SK-N-SH (cell line): ENCODE data around the gene ZDHHC5. TPM values are rescaled to one million over a fixed set of nuclear protein-coding genes. Genes with fewer than 3 reads are reported as not detected.

Experiments used
- CTCF ChIA-PET: fragments of 300-600, 350-600 bp; formaldehyde crosslinking; extraction: SDS; loops from one replicate; lab custom pipeline; 2021; lab: Yijun Ruan, JAX
- POLR2A ChIA-PET: fragments of 350-600 bp; sonication (Branson Sonifier 250); formaldehyde crosslinking; extraction: SDS; loops from one replicate; lab custom pipeline; 2020; ENCODE audit warnings: antibody characterized with exemption, inconsistent platforms; lab: Yijun Ruan, JAX
- DNase-seq: peaks from one replicate; pipeline ENCODE4 v3.0.0; 2012
- H2AFZ ChIP-seq: fragments of 200-600 bp; sonication (generic); 2 replicates; pipeline ENCODE4 v1.8.1; 2016; ENCODE audit warnings: antibody characterized with exemption, mild to moderate bottlenecking, low read depth
- H3F3A ChIP-seq: fragments of 200-600 bp; sonication (generic); replicated peaks from 2 replicates; pipeline ENCODE3; 2016; ENCODE audit warnings: antibody characterized with exemption, mild to moderate bottlenecking; ENCODE audit not compliant: insufficient read depth
- H3K27ac ChIP-seq, 2 experiments: fragments of 200-500 bp in 1 of 2; fragments of 200-600 bp in 1 of 2; sonication (Bioruptor generic) in 1 of 2; sonication (generic), shearing (Covaris generic) in 1 of 2; 2 replicates each; pipeline versions ENCODE4 v1.5.1 to v1.6.1; 2014 to 2016; ENCODE audit warnings: low read depth in 2 of 2, inconsistent platforms in 1 of 2, low read length in 1 of 2, mild to moderate bottlenecking in 1 of 2, mixed read lengths in 1 of 2
- H3K27me3 ChIP-seq: fragments of 200-600 bp; sonication (generic), shearing (Covaris generic); 2 replicates; pipeline ENCODE4 v1.6.1; 2016; ENCODE audit warnings: mixed run types; ENCODE audit not compliant: insufficient read depth
- H3K36me3 ChIP-seq, 2 experiments: fragments of 200-500 bp in 1 of 2; fragments of 200-600 bp in 1 of 2; sonication (Bioruptor generic) in 1 of 2; sonication (generic) in 1 of 2; replicated peaks in 1 of 2; 2 replicates each; pipeline versions ENCODE3 to v1.5.1; 2014 to 2016; ENCODE audit warnings: low read length in 1 of 2, mild to moderate bottlenecking in 1 of 2; ENCODE audit not compliant: insufficient read depth in 2 of 2, control insufficient read depth in 1 of 2
- H3K4me1 ChIP-seq, 2 experiments: fragments of 200-500 bp in 1 of 2; fragments of 200-600 bp in 1 of 2; sonication (Bioruptor generic) in 1 of 2; sonication (generic), shearing (Covaris generic) in 1 of 2; 2 replicates each; pipeline versions ENCODE4 v1.5.1 to v1.6.1; 2014 to 2016; ENCODE audit warnings: low read depth in 1 of 2, low read length in 1 of 2, mixed run types in 1 of 2; ENCODE audit not compliant: insufficient read depth in 2 of 2, control insufficient read depth in 1 of 2
- H3K4me2 ChIP-seq: fragments of 200-600 bp; sonication (generic), shearing (Covaris generic); 2 replicates; pipeline ENCODE4 v1.6.1; 2017; ENCODE audit warnings: mixed run types
- H3K4me3 ChIP-seq, 2 experiments: fragments of 200-500 bp in 1 of 2; fragments of 200-600 bp in 1 of 2; sonication (Bioruptor generic) in 1 of 2; sonication (generic), shearing (Covaris generic) in 1 of 2; 2 replicates each; pipeline versions ENCODE4 v1.5.1 to v1.8.1; 2014 to 2016; ENCODE audit warnings: low read depth in 2 of 2, inconsistent platforms in 1 of 2, low read length in 1 of 2, mild to moderate bottlenecking in 1 of 2, mixed read lengths in 1 of 2, moderate library complexity in 1 of 2
- H3K79me2 ChIP-seq: fragments of 200-600 bp; sonication (generic); 2 replicates; pipeline ENCODE4 v1.8.1; 2017; ENCODE audit warnings: mild to moderate bottlenecking; ENCODE audit not compliant: insufficient read depth
- H3K9ac ChIP-seq: fragments of 200-600 bp; sonication (generic); 2 replicates; pipeline ENCODE4 v1.6.1; 2017; ENCODE audit warnings: mixed run types
- H3K9me2 ChIP-seq: fragments of 200-600 bp; sonication (generic); 2 replicates; pipeline ENCODE4 v1.6.1; 2017; ENCODE audit warnings: mixed run types
- H3K9me3 ChIP-seq: fragments of 200-600 bp; sonication (generic); 2 replicates; pipeline ENCODE4 v1.6.1; 2017; ENCODE audit warnings: mixed run types, mild to moderate bottlenecking, moderate library complexity
- H4K20me1 ChIP-seq: fragments of 200-600 bp; sonication (generic); 2 replicates; pipeline ENCODE4 v1.6.1; 2017; ENCODE audit warnings: mild to moderate bottlenecking, mixed run types; ENCODE audit not compliant: insufficient read depth
- CHD2 ChIP-seq: fragments of 150-350 bp; IDR thresholded peaks from 2 replicates; pipeline ENCODE4 v1.6.1; 2018; ENCODE audit warnings: low read length; ENCODE audit not compliant: partially characterized antibody
- EZH2phosphoT487 ChIP-seq: fragments of 200-600 bp; sonication (generic); IDR thresholded peaks from 2 replicates; pipeline ENCODE4 v1.6.1; 2017; ENCODE audit warnings: low read depth, mixed run types, mild to moderate bottlenecking, antibody characterized with exemption, moderate library complexity, borderline replicate concordance
- FOSL2 ChIP-seq: IDR thresholded peaks from 2 replicates; pipeline ENCODE4 v1.4.0; 2012; ENCODE audit warnings: low read depth, mild to moderate bottlenecking, moderate library complexity, borderline replicate concordance
- GABPA ChIP-seq: IDR thresholded peaks from 2 replicates; pipeline ENCODE4 v1.4.0; 2012; ENCODE audit warnings: low read depth, mild to moderate bottlenecking
- MEF2A ChIP-seq: IDR thresholded peaks from 2 replicates; pipeline ENCODE4 v1.4.0; 2012; ENCODE audit warnings: low read depth, borderline replicate concordance
- MXI1 ChIP-seq: IDR thresholded peaks from 2 replicates; pipeline ENCODE4 v1.6.1; 2012; ENCODE audit warnings: mild to moderate bottlenecking, low read depth, low read length, improper control_type of control experiment
- NFIC ChIP-seq: IDR thresholded peaks from 2 replicates; pipeline ENCODE4 v1.4.0; 2012; ENCODE audit warnings: borderline replicate concordance
- RAD21 ChIP-seq: IDR thresholded peaks from 2 replicates; pipeline ENCODE4 v1.6.1; 2012; ENCODE audit warnings: mild to moderate bottlenecking, low read length
- SMC3 ChIP-seq: IDR thresholded peaks from 2 replicates; pipeline ENCODE4 v1.6.1; 2012; ENCODE audit warnings: low read depth, low read length, improper control_type of control experiment
- TEAD4 ChIP-seq: IDR thresholded peaks from 2 replicates; pipeline ENCODE4 v1.4.0; 2012; ENCODE audit warnings: mild to moderate bottlenecking, borderline replicate concordance; ENCODE audit not compliant: insufficient read depth
- YY1 ChIP-seq: IDR thresholded peaks from 2 replicates; pipeline ENCODE4 v1.4.0; 2012; ENCODE audit warnings: low read depth, mild to moderate bottlenecking
- WGBS: methylation state at CpG from one replicate; pipeline ENCODE4 v1.1.6; 2017; ENCODE audit warnings: low lambda C conversion rate; 5-methylcytosine and 5-hydroxymethylcytosine counted together
- polyA plus RNA-seq, 3 experiments: library from polyadenylated mRNA; depleted of rRNA; stranded (reverse); fragments of >200 nt; gene quantifications; 2 replicates each; pipeline ENCODE4 v1.2.3, GENCODE V29; 2012
- TF ChIP-seq, protein P1 (sequence below): fragments of 200-600 bp; sonication (generic); IDR thresholded peaks from 2 replicates; pipeline ENCODE4 v1.6.1; 2017; ENCODE audit warnings: antibody characterized with exemption, mild to moderate bottlenecking, moderate library complexity
- TF ChIP-seq, protein P2 (sequence below): fragments of 150-350 bp; IDR thresholded peaks from 2 replicates; pipeline ENCODE4 v1.6.1; 2016; ENCODE audit warnings: mild to moderate bottlenecking, low read depth, low read length
- TF ChIP-seq, protein P3 (sequence below): IDR thresholded peaks from 2 replicates; pipeline ENCODE4 v1.4.0; 2012; ENCODE audit warnings: low read depth, borderline replicate concordance

The ZDHHC5 gene
- polyA plus RNA-seq, 1 of the 3 experiments (the other 2 are of a cell fraction): 46.6 TPM

DNA sequence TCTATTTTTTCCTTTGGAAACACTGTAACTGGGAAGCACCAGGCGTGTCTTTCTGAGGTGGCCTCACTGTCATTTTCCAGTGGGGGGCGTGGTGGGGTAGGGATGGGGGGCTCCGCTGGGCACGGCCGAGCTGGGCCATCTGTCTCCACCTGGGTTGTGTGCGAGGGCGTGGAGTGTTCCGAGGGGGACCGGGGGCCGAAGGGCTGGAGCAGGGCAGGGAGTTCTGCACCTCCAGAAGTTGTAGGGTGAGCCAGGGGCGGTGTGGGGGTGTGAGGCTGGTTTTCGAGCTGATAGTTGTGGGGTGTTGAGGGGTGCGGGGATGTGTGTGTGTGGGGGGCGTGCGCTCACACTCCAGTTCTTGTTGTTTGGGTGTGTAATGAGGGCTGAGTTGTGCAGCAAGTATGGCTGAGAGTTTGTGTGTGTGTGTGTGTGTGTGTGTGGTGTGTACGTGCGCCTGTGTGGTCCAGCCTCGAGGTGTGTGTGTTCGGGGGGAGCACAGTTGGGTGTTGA lies 29.0 kb upstream of the ZDHHC5 start:
- Histone ChIP-seq H3K9me3 (no peaks in the 10 kb centered on the region), H3K27ac (peak overlapping the region; percentile 77 to 81), H4K20me1 (peaks cover 29% of the 10 kb centered on the region), H3K9me2 (no peaks in the 10 kb centered on the region), H3K36me3 (peaks cover 0 to 3% of the 10 kb centered on the region in 2 experiments), H3F3A (peaks cover 5% of the 10 kb centered on the region), H3K4me3 (peak overlapping the region; percentile 86 to 99), H2AFZ (peak overlapping the region; percentile 99; the same call in 1 of the 2 replicates), H3K4me1 (peaks cover 14 to 18% of the 10 kb centered on the region in 2 experiments; a peak in 3 of 4 replicates), H3K9ac (peak overlapping the region; percentile 99), H3K27me3 (no peaks in the 10 kb centered on the region), H3K79me2 (peaks cover 49% of the 10 kb centered on the region), H3K4me2 (peak overlapping the region; percentile 99)
- CTCF ChIA-PET: interaction anchor here (0.7 to 17.7 kb wide), 9 partner anchors 10 to 181 kb away, joined by 3 to 326 read pairs (median 8); partner anchors contain the start of genes SERPING1, UBE2L6 and YPEL4
- peak; percentile 56 for DNase-seq
- 0% methylated on average over 15 of the region's 19 CpGs for WGBS
- TF ChIP-seq MXI1 (0 out of 2 replicates have a peak, but pooled peaks have one; percentile 6), TEAD4 (no peak)
- TF ChIP-seq, protein P1, sequence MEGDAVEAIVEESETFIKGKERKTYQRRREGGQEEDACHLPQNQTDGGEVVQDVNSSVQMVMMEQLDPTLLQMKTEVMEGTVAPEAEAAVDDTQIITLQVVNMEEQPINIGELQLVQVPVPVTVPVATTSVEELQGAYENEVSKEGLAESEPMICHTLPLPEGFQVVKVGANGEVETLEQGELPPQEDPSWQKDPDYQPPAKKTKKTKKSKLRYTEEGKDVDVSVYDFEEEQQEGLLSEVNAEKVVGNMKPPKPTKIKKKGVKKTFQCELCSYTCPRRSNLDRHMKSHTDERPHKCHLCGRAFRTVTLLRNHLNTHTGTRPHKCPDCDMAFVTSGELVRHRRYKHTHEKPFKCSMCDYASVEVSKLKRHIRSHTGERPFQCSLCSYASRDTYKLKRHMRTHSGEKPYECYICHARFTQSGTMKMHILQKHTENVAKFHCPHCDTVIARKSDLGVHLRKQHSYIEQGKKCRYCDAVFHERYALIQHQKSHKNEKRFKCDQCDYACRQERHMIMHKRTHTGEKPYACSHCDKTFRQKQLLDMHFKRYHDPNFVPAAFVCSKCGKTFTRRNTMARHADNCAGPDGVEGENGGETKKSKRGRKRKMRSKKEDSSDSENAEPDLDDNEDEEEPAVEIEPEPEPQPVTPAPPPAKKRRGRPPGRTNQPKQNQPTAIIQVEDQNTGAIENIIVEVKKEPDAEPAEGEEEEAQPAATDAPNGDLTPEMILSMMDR: peak; percentile 18; the same call in 1 of the 2 replicates
- POLR2A ChIA-PET: interaction anchor here (3.0 kb wide), 1 partner anchor 71 kb away, joined by 24 read pairs; the partner anchor contains the start of gene UBE2L6

DNA sequence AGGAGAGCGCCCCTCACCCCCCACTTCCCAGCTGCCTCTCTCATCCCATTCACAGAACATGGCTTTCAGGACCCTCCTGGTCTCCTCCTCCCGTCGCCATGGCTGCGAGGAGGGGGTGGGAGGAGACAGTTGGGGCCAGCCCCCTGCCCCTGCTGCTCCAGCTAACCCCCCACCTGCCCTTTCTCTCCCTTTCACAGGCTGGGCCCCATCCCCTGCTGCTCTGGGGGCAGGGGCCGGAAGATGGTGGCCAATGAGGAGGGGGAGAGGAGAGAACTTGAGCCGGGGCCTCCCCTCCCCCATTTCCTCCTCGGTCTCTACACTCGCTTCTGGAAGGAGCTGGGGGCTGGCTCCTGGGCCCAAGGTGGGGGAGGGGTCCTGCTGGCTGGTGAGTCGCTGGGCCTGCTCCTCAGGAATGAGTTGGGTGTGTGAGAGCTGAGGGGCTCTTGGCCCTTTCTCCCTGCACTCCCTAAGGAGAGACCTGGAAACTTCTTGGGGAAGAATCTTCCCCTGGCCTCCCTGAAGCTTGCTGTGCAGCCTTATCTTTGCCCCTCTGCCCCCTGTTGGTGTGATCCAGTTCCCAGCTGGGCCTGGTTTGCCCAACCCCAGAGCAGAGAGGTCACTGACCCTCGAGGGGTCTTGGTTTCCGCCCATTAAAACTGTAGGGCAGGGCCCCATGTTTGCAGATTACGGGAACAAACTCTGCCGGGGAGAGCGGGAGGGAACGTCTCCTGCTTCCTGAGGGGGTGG lies 28.4 kb upstream of the ZDHHC5 start:
- TF ChIP-seq SMC3 (no peak), CHD2 (no peak), GABPA (no peak), EZH2phosphoT487 (no peak), RAD21 (no peak), MEF2A (no peak), NFIC (no peak), FOSL2 (no peak), YY1 (no peak)
- TF ChIP-seq, protein P2, sequence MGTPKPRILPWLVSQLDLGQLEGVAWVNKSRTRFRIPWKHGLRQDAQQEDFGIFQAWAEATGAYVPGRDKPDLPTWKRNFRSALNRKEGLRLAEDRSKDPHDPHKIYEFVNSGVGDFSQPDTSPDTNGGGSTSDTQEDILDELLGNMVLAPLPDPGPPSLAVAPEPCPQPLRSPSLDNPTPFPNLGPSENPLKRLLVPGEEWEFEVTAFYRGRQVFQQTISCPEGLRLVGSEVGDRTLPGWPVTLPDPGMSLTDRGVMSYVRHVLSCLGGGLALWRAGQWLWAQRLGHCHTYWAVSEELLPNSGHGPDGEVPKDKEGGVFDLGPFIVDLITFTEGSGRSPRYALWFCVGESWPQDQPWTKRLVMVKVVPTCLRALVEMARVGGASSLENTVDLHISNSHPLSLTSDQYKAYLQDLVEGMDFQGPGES: no peak
- TF ChIP-seq, protein P3, sequence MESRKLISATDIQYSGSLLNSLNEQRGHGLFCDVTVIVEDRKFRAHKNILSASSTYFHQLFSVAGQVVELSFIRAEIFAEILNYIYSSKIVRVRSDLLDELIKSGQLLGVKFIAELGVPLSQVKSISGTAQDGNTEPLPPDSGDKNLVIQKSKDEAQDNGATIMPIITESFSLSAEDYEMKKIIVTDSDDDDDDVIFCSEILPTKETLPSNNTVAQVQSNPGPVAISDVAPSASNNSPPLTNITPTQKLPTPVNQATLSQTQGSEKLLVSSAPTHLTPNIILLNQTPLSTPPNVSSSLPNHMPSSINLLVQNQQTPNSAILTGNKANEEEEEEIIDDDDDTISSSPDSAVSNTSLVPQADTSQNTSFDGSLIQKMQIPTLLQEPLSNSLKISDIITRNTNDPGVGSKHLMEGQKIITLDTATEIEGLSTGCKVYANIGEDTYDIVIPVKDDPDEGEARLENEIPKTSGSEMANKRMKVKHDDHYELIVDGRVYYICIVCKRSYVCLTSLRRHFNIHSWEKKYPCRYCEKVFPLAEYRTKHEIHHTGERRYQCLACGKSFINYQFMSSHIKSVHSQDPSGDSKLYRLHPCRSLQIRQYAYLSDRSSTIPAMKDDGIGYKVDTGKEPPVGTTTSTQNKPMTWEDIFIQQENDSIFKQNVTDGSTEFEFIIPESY: no peak
- Histone ChIP-seq H3K4me3 (peak overlapping the region; percentile 86 to 99), H3K9me3 (no peaks in the 10 kb centered on the region), H3F3A (peaks cover 6% of the 10 kb centered on the region), H2AFZ (no peak overlapping the region), H3K36me3 (peaks cover 0 to 3% of the 10 kb centered on the region in 2 experiments), H3K27me3 (no peaks in the 10 kb centered on the region), H3K9me2 (no peaks in the 10 kb centered on the region), H3K79me2 (peaks cover 52% of the 10 kb centered on the region), H3K9ac (peak overlapping the region; percentile 99), H3K27ac (no peak overlapping the region; a peak in 1 of 4 replicates), H4K20me1 (peaks cover 29% of the 10 kb centered on the region), H3K4me2 (peak overlapping the region; percentile 99), H3K4me1 (peaks cover 14 to 18% of the 10 kb centered on the region in 2 experiments; a peak in 3 of 4 replicates)
- 49% methylated on average over 13 of the region's 15 CpGs for WGBS
- ChIA-PET CTCF (interaction anchor here (0.7 to 17.7 kb wide), 10 partner anchors 10 to 182 kb away, joined by 3 to 326 read pairs (median 6); partner anchors contain the start of genes SERPING1, UBE2L6 and YPEL4), POLR2A (interaction anchor here (3.0 kb wide), 1 partner anchor 71 kb away, joined by 24 read pairs; the partner anchor contains the start of gene UBE2L6)
- peak; percentile 66 for DNase-seq
